D341Med (cell line): ENCODE results near the gene SLC19A1.

ENCODE experiments used
- DNase-seq: peaks from one replicate; pipeline ENCODE4 v3.0.0; 2012; ENCODE audit warnings: low spot score

Gene SLC19A1

GRCh38 chr21:45491623-45492022, 50.6 kb downstream of the SLC19A1 start:
- no peak for DNase-seq

- DNase-seq: no peak
Observed at GRCh38 chr21:45491056-45491455, 51.2 kb downstream of the SLC19A1 start.

- DNase-seq: no peak
Observed at GRCh38 chr21:45490049-45490731, 52.0 kb downstream of the SLC19A1 start.

GRCh38 chr21:45489722-45489982, 52.6 kb downstream of the SLC19A1 start:
- no peak for DNase-seq

- DNase-seq: no peak
Observed at GRCh38 chr21:45488931-45489721, 53.1 kb downstream of the SLC19A1 start.

- no peak for DNase-seq
Observed at GRCh38 chr21:45487891-45488600, 54.2 kb downstream of the SLC19A1 start.

- no peak for DNase-seq
Observed at GRCh38 chr21:45487161-45487806, 55.0 kb downstream of the SLC19A1 start.

GRCh38 chr21:45486443-45487160, 55.6 kb downstream of the SLC19A1 start:
- no peak for DNase-seq

GRCh38 chr21:45485686-45486442, 56.4 kb downstream of the SLC19A1 start:
- no peak for DNase-seq

GRCh38 chr21:45484318-45484717, 57.9 kb downstream of the SLC19A1 start:
- DNase-seq: no peak

GRCh38 chr21:45482899-45483821, 59.1 kb downstream of the SLC19A1 start:
- DNase-seq: no peak

- no peak for DNase-seq
Observed at GRCh38 chr21:45481977-45482898, 60.0 kb downstream of the SLC19A1 start.

- DNase-seq: no peak
Observed at GRCh38 chr21:45481566-45481965, 60.7 kb downstream of the SLC19A1 start.

- DNase-seq: no peak
Observed at GRCh38 chr21:45480701-45481500, 61.3 kb downstream of the SLC19A1 start.

GRCh38 chr21:45479691-45480675, 62.3 kb downstream of the SLC19A1 start:
- DNase-seq: no peak

GRCh38 chr21:45478816-45479669, 63.2 kb downstream of the SLC19A1 start:
- no peak for DNase-seq
